Measurements from ENCODE around the gene CAND2.

DNA sequence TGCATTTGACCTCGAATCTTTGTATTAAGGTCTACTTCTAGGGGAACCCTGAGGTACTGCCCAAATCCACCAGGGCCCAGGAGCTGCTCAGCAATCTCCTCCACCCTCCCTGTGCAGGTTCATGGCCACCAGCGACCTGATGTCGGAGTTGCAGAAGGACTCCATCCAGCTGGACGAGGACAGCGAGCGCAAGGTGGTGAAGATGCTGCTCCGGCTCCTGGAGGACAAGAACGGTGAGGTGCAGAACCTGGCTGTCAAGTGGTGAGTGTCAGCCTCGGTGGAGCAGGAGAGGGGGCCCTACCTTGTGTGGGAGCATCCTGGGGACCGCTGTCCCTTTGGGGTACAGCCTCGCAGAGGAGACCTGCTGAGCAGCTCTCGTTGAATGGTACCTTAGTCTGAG lies 6.9 kb downstream of the CAND2 start:
- TF ChIP-seq, protein P1, sequence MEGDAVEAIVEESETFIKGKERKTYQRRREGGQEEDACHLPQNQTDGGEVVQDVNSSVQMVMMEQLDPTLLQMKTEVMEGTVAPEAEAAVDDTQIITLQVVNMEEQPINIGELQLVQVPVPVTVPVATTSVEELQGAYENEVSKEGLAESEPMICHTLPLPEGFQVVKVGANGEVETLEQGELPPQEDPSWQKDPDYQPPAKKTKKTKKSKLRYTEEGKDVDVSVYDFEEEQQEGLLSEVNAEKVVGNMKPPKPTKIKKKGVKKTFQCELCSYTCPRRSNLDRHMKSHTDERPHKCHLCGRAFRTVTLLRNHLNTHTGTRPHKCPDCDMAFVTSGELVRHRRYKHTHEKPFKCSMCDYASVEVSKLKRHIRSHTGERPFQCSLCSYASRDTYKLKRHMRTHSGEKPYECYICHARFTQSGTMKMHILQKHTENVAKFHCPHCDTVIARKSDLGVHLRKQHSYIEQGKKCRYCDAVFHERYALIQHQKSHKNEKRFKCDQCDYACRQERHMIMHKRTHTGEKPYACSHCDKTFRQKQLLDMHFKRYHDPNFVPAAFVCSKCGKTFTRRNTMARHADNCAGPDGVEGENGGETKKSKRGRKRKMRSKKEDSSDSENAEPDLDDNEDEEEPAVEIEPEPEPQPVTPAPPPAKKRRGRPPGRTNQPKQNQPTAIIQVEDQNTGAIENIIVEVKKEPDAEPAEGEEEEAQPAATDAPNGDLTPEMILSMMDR (IDR thresholded peaks at IDR 0.05) = no peak
- no peak for TF ChIP-seq ZFX (IDR thresholded peaks at IDR 0.05; ENCODE audit: borderline replicate concordance)
